SK-N-SH (cell line): ENCODE data around the gene RAB23. TPM values are rescaled to one million over a fixed set of nuclear protein-coding genes. Genes with fewer than 3 reads are reported as not detected.

Experiments
- CTCF ChIA-PET: fragments of 300-600, 350-600 bp; formaldehyde crosslinking; extraction: SDS; loops from one replicate; lab custom pipeline; 2021; lab: Yijun Ruan, JAX
- POLR2A ChIA-PET: fragments of 350-600 bp; sonication (Branson Sonifier 250); formaldehyde crosslinking; extraction: SDS; loops from one replicate; lab custom pipeline; 2020; ENCODE audit warnings: antibody characterized with exemption, inconsistent platforms; lab: Yijun Ruan, JAX
- DNase-seq: peaks from one replicate; pipeline ENCODE4 v3.0.0; 2012
- H2AFZ ChIP-seq: fragments of 200-600 bp; sonication (generic); 2 replicates; pipeline ENCODE4 v1.8.1; 2016; ENCODE audit warnings: antibody characterized with exemption, mild to moderate bottlenecking, low read depth
- H3F3A ChIP-seq: fragments of 200-600 bp; sonication (generic); replicated peaks from 2 replicates; pipeline ENCODE3; 2016; ENCODE audit warnings: antibody characterized with exemption, mild to moderate bottlenecking; ENCODE audit not compliant: insufficient read depth
- H3K27ac ChIP-seq, 2 experiments: fragments of 200-500 bp in 1 of 2; fragments of 200-600 bp in 1 of 2; sonication (Bioruptor generic) in 1 of 2; sonication (generic), shearing (Covaris generic) in 1 of 2; 2 replicates each; pipeline versions ENCODE4 v1.5.1 to v1.6.1; 2014 to 2016; ENCODE audit warnings: low read depth in 2 of 2, inconsistent platforms in 1 of 2, low read length in 1 of 2, mild to moderate bottlenecking in 1 of 2, mixed read lengths in 1 of 2
- H3K27me3 ChIP-seq: fragments of 200-600 bp; sonication (generic), shearing (Covaris generic); 2 replicates; pipeline ENCODE4 v1.6.1; 2016; ENCODE audit warnings: mixed run types; ENCODE audit not compliant: insufficient read depth
- H3K36me3 ChIP-seq, 2 experiments: fragments of 200-500 bp in 1 of 2; fragments of 200-600 bp in 1 of 2; sonication (Bioruptor generic) in 1 of 2; sonication (generic) in 1 of 2; replicated peaks in 1 of 2; 2 replicates each; pipeline versions ENCODE3 to v1.5.1; 2014 to 2016; ENCODE audit warnings: low read length in 1 of 2, mild to moderate bottlenecking in 1 of 2; ENCODE audit not compliant: insufficient read depth in 2 of 2, control insufficient read depth in 1 of 2
- H3K4me1 ChIP-seq, 2 experiments: fragments of 200-500 bp in 1 of 2; fragments of 200-600 bp in 1 of 2; sonication (Bioruptor generic) in 1 of 2; sonication (generic), shearing (Covaris generic) in 1 of 2; 2 replicates each; pipeline versions ENCODE4 v1.5.1 to v1.6.1; 2014 to 2016; ENCODE audit warnings: low read depth in 1 of 2, low read length in 1 of 2, mixed run types in 1 of 2; ENCODE audit not compliant: insufficient read depth in 2 of 2, control insufficient read depth in 1 of 2
- H3K4me2 ChIP-seq: fragments of 200-600 bp; sonication (generic), shearing (Covaris generic); 2 replicates; pipeline ENCODE4 v1.6.1; 2017; ENCODE audit warnings: mixed run types
- H3K4me3 ChIP-seq, 2 experiments: fragments of 200-500 bp in 1 of 2; fragments of 200-600 bp in 1 of 2; sonication (Bioruptor generic) in 1 of 2; sonication (generic), shearing (Covaris generic) in 1 of 2; 2 replicates each; pipeline versions ENCODE4 v1.5.1 to v1.8.1; 2014 to 2016; ENCODE audit warnings: low read depth in 2 of 2, inconsistent platforms in 1 of 2, low read length in 1 of 2, mild to moderate bottlenecking in 1 of 2, mixed read lengths in 1 of 2, moderate library complexity in 1 of 2
- H3K79me2 ChIP-seq: fragments of 200-600 bp; sonication (generic); 2 replicates; pipeline ENCODE4 v1.8.1; 2017; ENCODE audit warnings: mild to moderate bottlenecking; ENCODE audit not compliant: insufficient read depth
- H3K9ac ChIP-seq: fragments of 200-600 bp; sonication (generic); 2 replicates; pipeline ENCODE4 v1.6.1; 2017; ENCODE audit warnings: mixed run types
- H3K9me2 ChIP-seq: fragments of 200-600 bp; sonication (generic); 2 replicates; pipeline ENCODE4 v1.6.1; 2017; ENCODE audit warnings: mixed run types
- H3K9me3 ChIP-seq: fragments of 200-600 bp; sonication (generic); 2 replicates; pipeline ENCODE4 v1.6.1; 2017; ENCODE audit warnings: mixed run types, mild to moderate bottlenecking, moderate library complexity
- H4K20me1 ChIP-seq: fragments of 200-600 bp; sonication (generic); 2 replicates; pipeline ENCODE4 v1.6.1; 2017; ENCODE audit warnings: mild to moderate bottlenecking, mixed run types; ENCODE audit not compliant: insufficient read depth
- CHD2 ChIP-seq: fragments of 150-350 bp; IDR thresholded peaks from 2 replicates; pipeline ENCODE4 v1.6.1; 2018; ENCODE audit warnings: low read length; ENCODE audit not compliant: partially characterized antibody
- ELF1 ChIP-seq: IDR thresholded peaks from 2 replicates; pipeline ENCODE4 v1.4.0; 2012
- EP300 ChIP-seq, 2 experiments: IDR thresholded peaks; 2 replicates each; pipeline versions ENCODE4 v1.4.0 to v1.6.1; 2012; ENCODE audit warnings: borderline replicate concordance in 1 of 2, low read depth in 1 of 2, low read length in 1 of 2
- FOSL2 ChIP-seq: IDR thresholded peaks from 2 replicates; pipeline ENCODE4 v1.4.0; 2012; ENCODE audit warnings: low read depth, mild to moderate bottlenecking, moderate library complexity, borderline replicate concordance
- FOXJ3 ChIP-seq: sonication (generic); formaldehyde crosslinking; IDR thresholded peaks from 2 replicates; pipeline ENCODE4 v1.5.1; 2020; ENCODE audit warnings: mild to moderate bottlenecking, missing genetic modification reagents
- FOXM1 ChIP-seq: IDR thresholded peaks from 2 replicates; pipeline ENCODE4 v1.4.0; 2012; ENCODE audit warnings: low read depth, mild to moderate bottlenecking
- GABPA ChIP-seq: IDR thresholded peaks from 2 replicates; pipeline ENCODE4 v1.4.0; 2012; ENCODE audit warnings: low read depth, mild to moderate bottlenecking
- MEF2A ChIP-seq: IDR thresholded peaks from 2 replicates; pipeline ENCODE4 v1.4.0; 2012; ENCODE audit warnings: low read depth, borderline replicate concordance
- RAD21 ChIP-seq: IDR thresholded peaks from 2 replicates; pipeline ENCODE4 v1.6.1; 2012; ENCODE audit warnings: mild to moderate bottlenecking, low read length
- RFX5 ChIP-seq: IDR thresholded peaks from 2 replicates; pipeline ENCODE4 v1.6.1; 2012; ENCODE audit warnings: mild to moderate bottlenecking, improper control_type of control experiment, low read length
- SMC3 ChIP-seq: IDR thresholded peaks from 2 replicates; pipeline ENCODE4 v1.6.1; 2012; ENCODE audit warnings: low read depth, low read length, improper control_type of control experiment
- TEAD4 ChIP-seq: IDR thresholded peaks from 2 replicates; pipeline ENCODE4 v1.4.0; 2012; ENCODE audit warnings: mild to moderate bottlenecking, borderline replicate concordance; ENCODE audit not compliant: insufficient read depth
- YY1 ChIP-seq: IDR thresholded peaks from 2 replicates; pipeline ENCODE4 v1.4.0; 2012; ENCODE audit warnings: low read depth, mild to moderate bottlenecking
- WGBS: methylation state at CpG from one replicate; pipeline ENCODE4 v1.1.6; 2017; ENCODE audit warnings: low lambda C conversion rate; 5-methylcytosine and 5-hydroxymethylcytosine counted together
- polyA plus RNA-seq, 3 experiments: library from polyadenylated mRNA; depleted of rRNA; stranded (reverse); fragments of >200 nt; gene quantifications; 2 replicates each; pipeline ENCODE4 v1.2.3, GENCODE V29; 2012
- TF ChIP-seq, protein P1 (sequence below): fragments of 200-600 bp; sonication (generic); IDR thresholded peaks from 2 replicates; pipeline ENCODE4 v1.6.1; 2017; ENCODE audit warnings: antibody characterized with exemption, mild to moderate bottlenecking, moderate library complexity
- TF ChIP-seq, protein P2 (sequence below): IDR thresholded peaks from 2 replicates; pipeline ENCODE4 v1.4.0; 2012; ENCODE audit warnings: low read depth
- TF ChIP-seq, protein P3 (sequence below): IDR thresholded peaks from 2 replicates; pipeline ENCODE4 v1.6.1; 2012; ENCODE audit warnings: mild to moderate bottlenecking, low read depth, low read length, moderate library complexity

The RAB23 gene
- polyA plus RNA-seq, 1 of the 3 experiments (the other 2 are of a cell fraction): 6.6 TPM

DNA sequence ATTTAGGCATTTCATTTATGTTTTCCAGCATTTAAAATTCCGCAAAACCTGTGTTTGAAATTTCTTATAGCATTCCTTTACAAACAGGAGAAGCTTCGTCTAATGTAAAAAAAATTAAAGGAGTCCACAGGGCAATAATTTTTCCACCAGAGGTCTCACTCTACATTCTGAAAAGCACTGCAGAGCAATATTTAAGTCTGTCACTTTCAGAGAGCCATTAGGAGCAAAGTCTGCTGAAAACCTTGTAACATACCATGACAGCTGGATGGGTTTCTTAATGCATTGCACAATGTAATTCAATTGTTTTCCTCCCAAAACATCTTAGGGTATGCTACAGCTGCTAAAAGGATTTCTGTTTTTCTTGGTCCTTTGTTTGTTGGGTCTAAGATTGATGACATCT lies 32.0 kb downstream of the RAB23 start:
- Histone ChIP-seq H3K27me3 (no peaks in the 10 kb centered on the region), H3K27ac (peak overlapping the region in 1 of 2 experiments; percentile 22; a peak in 1 of 4 replicates), H3K4me3 (no peak overlapping the region), H3K36me3 (peaks cover 64 to 75% of the 10 kb centered on the region in 2 experiments), H3K9me3 (no peaks in the 10 kb centered on the region), H3K79me2 (peaks cover 33% of the 10 kb centered on the region), H3K9ac (no peak overlapping the region), H2AFZ (no peak overlapping the region), H3F3A (peaks cover 24% of the 10 kb centered on the region), H4K20me1 (no peaks in the 10 kb centered on the region), H3K4me1 (no peaks in the 10 kb centered on the region; a peak in 1 of 4 replicates), H3K9me2 (no peaks in the 10 kb centered on the region), H3K4me2 (no peak overlapping the region)
- DNase-seq: no peak
- CTCF ChIA-PET: interaction anchor here (0.8 to 2.7 kb wide), 9 partner anchors 8 to 286 kb away, joined by 3 to 12 read pairs (median 4); partner anchors contain the start of gene PRIM2
- WGBS: 83% methylated on average over 2 of the region's 2 CpGs
- POLR2A ChIA-PET: no interaction called here
- TF ChIP-seq, protein P1, sequence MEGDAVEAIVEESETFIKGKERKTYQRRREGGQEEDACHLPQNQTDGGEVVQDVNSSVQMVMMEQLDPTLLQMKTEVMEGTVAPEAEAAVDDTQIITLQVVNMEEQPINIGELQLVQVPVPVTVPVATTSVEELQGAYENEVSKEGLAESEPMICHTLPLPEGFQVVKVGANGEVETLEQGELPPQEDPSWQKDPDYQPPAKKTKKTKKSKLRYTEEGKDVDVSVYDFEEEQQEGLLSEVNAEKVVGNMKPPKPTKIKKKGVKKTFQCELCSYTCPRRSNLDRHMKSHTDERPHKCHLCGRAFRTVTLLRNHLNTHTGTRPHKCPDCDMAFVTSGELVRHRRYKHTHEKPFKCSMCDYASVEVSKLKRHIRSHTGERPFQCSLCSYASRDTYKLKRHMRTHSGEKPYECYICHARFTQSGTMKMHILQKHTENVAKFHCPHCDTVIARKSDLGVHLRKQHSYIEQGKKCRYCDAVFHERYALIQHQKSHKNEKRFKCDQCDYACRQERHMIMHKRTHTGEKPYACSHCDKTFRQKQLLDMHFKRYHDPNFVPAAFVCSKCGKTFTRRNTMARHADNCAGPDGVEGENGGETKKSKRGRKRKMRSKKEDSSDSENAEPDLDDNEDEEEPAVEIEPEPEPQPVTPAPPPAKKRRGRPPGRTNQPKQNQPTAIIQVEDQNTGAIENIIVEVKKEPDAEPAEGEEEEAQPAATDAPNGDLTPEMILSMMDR: peak; percentile 69
- TF ChIP-seq GABPA: no peak
- no peak for TF ChIP-seq YY1
- TF ChIP-seq FOSL2: no peak
- TF ChIP-seq SMC3: peak; percentile 57
- no peak for TF ChIP-seq FOXM1
- peak; percentile 56 for TF ChIP-seq RAD21

DNA sequence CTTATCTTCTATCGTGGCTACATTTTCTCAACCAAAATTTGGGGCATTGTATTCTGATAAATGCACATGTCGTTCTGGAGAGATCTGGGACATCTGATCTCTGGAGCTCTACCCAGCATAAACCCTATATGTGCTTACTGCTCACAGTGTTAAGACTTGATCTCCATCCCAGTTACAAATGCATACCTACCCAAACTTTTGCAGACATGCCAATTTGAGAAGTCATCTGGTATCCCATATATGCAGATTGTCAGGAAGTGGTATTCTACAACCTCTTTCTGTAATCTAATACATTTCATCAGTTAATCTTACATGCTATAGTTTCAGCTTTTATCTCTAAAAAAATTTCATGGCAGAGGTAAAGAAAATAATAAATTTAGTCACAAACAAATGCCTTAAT lies 38.8 kb downstream of the RAB23 start:
- H3K27ac ChIP-seq: 0 out of 4 replicates have a peak overlapping the region, but pooled peaks of 1 of the 2 experiments have one; percentile 5
- H3F3A ChIP-seq: peaks cover 19% of the 10 kb centered on the region
- H2AFZ ChIP-seq: no peak overlapping the region
- no peak for TF ChIP-seq TEAD4
- TF ChIP-seq SMC3: no peak
- TF ChIP-seq, protein P2, sequence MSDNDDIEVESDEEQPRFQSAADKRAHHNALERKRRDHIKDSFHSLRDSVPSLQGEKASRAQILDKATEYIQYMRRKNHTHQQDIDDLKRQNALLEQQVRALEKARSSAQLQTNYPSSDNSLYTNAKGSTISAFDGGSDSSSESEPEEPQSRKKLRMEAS: no peak
- no peak for TF ChIP-seq RAD21
- TF ChIP-seq, protein P1: no peak
- TF ChIP-seq CHD2: no peak
- no peak for TF ChIP-seq ELF1
- TF ChIP-seq EP300 (IDR thresholded peaks at IDR 0.05; ENCODE audit: borderline replicate concordance in 1 of 2, low read depth in 1 of 2, low read length in 1 of 2): no peak
- no peak for TF ChIP-seq RFX5
- TF ChIP-seq, protein P3, sequence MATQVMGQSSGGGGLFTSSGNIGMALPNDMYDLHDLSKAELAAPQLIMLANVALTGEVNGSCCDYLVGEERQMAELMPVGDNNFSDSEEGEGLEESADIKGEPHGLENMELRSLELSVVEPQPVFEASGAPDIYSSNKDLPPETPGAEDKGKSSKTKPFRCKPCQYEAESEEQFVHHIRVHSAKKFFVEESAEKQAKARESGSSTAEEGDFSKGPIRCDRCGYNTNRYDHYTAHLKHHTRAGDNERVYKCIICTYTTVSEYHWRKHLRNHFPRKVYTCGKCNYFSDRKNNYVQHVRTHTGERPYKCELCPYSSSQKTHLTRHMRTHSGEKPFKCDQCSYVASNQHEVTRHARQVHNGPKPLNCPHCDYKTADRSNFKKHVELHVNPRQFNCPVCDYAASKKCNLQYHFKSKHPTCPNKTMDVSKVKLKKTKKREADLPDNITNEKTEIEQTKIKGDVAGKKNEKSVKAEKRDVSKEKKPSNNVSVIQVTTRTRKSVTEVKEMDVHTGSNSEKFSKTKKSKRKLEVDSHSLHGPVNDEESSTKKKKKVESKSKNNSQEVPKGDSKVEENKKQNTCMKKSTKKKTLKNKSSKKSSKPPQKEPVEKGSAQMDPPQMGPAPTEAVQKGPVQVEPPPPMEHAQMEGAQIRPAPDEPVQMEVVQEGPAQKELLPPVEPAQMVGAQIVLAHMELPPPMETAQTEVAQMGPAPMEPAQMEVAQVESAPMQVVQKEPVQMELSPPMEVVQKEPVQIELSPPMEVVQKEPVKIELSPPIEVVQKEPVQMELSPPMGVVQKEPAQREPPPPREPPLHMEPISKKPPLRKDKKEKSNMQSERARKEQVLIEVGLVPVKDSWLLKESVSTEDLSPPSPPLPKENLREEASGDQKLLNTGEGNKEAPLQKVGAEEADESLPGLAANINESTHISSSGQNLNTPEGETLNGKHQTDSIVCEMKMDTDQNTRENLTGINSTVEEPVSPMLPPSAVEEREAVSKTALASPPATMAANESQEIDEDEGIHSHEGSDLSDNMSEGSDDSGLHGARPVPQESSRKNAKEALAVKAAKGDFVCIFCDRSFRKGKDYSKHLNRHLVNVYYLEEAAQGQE: no peak
- TF ChIP-seq FOXJ3 (CRISPR knock-in tag): no peak
- no peak for TF ChIP-seq MEF2A
- no peaks in the 10 kb centered on the region for H3K9me3 ChIP-seq
- no peak overlapping the region for H3K4me3 ChIP-seq
- CTCF ChIA-PET: interaction anchor here (0.6 kb wide), 1 partner anchor 103 kb away, joined by 3 read pairs; no protein-coding TSS in a partner anchor
- no peak overlapping the region for H3K4me2 ChIP-seq
- H3K27me3 ChIP-seq: no peaks in the 10 kb centered on the region
- no peak overlapping the region for H3K9ac ChIP-seq
- whole genome bisulfite sequencing: 57% methylated on average over 2 of the region's 2 CpGs
- peaks cover 59 to 68% of the 10 kb centered on the region in 2 experiments for H3K36me3 ChIP-seq
- no peak for DNase-seq
- no peaks in the 10 kb centered on the region for H4K20me1 ChIP-seq
- peaks cover 39% of the 10 kb centered on the region for H3K79me2 ChIP-seq
- H3K9me2 ChIP-seq: no peaks in the 10 kb centered on the region
- POLR2A ChIA-PET: no interaction called here
- H3K4me1 ChIP-seq: no peaks in the 10 kb centered on the region
